Measurements from ENCODE around the gene UNC45B. TPM values are rescaled to one million over a fixed set of nuclear protein-coding genes. Genes with fewer than 3 reads are reported as not detected.

Gene UNC45B
- total RNA-seq, 2 donors from 2014 or later, result not detected

DNA sequence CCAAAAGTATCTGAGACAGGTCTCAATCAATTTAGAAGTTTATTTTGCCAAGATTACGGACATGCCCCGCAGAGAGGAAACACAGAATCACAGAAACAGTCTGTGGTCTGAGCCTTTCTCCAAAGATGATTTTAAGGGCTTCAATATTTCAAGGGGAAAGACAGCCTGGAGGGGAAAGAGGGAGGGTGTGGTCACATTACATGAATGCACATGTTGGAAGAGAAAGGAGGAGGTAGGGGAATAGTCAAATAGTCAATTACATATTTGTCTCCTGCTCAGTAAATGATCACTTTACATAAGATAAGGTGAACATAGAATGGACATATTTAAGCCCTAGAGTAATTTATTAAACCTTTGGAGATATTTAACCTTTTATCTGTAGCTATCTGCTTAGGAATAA lies 12.3 kb downstream of the UNC45B start:
- Histone ChIP-seq H3K9me3 (ENCODE audit: control insufficient read depth, low read length) (no peaks in the 10 kb centered on the region), H3K27ac (ENCODE audit: low read depth, low read length) (no peak overlapping the region), H3K4me3 (ENCODE audit: low read length) (no peak overlapping the region), H3K9ac (ENCODE audit: extremely low read depth, low read length, poor library complexity, severe bottlenecking) (no peak overlapping the region), H3K36me3 (ENCODE audit: control insufficient read depth, insufficient read depth, low read length) (no peaks in the 10 kb centered on the region), H3K27me3 (ENCODE audit: control insufficient read depth, insufficient read depth, low read length, poor library complexity, severe bottlenecking) (no peaks in the 10 kb centered on the region), H3K4me1 (ENCODE audit: control insufficient read depth, insufficient read depth, low read length) (no peaks in the 10 kb centered on the region)
- TF ChIP-seq, protein P1, sequence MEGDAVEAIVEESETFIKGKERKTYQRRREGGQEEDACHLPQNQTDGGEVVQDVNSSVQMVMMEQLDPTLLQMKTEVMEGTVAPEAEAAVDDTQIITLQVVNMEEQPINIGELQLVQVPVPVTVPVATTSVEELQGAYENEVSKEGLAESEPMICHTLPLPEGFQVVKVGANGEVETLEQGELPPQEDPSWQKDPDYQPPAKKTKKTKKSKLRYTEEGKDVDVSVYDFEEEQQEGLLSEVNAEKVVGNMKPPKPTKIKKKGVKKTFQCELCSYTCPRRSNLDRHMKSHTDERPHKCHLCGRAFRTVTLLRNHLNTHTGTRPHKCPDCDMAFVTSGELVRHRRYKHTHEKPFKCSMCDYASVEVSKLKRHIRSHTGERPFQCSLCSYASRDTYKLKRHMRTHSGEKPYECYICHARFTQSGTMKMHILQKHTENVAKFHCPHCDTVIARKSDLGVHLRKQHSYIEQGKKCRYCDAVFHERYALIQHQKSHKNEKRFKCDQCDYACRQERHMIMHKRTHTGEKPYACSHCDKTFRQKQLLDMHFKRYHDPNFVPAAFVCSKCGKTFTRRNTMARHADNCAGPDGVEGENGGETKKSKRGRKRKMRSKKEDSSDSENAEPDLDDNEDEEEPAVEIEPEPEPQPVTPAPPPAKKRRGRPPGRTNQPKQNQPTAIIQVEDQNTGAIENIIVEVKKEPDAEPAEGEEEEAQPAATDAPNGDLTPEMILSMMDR (conservative IDR thresholded peaks at IDR 0.05), result no peak
- Mint-ChIP-seq H3K27ac (no peak overlapping the region), H3K4me3 (no peak overlapping the region), H3K9me3 (no peaks in the 10 kb centered on the region), H3K4me1 (no peaks in the 10 kb centered on the region), H3K36me3 (ENCODE audit: low read depth) (no peaks in the 10 kb centered on the region), H3K27me3 (ENCODE audit: insufficient read depth) (no peaks in the 10 kb centered on the region)
- no peak for DNase-seq
- WGBS, 2 experiments (ENCODE audit: insufficient coverage in 1 of 2, insufficient read length in 1 of 2), result 94 to 100% methylated on average over 2 of the region's 2 CpGs

- Histone ChIP-seq H3K4me3 (ENCODE audit: low read length) (no peak overlapping the region), H3K9ac (ENCODE audit: extremely low read depth, low read length, poor library complexity, severe bottlenecking) (no peak overlapping the region), H3K4me1 (ENCODE audit: control insufficient read depth, insufficient read depth, low read length) (no peaks in the 10 kb centered on the region), H3K27ac (ENCODE audit: low read depth, low read length) (no peak overlapping the region), H3K9me3 (ENCODE audit: control insufficient read depth, low read length) (no peaks in the 10 kb centered on the region), H3K27me3 (ENCODE audit: control insufficient read depth, insufficient read depth, low read length, poor library complexity, severe bottlenecking) (no peaks in the 10 kb centered on the region), H3K36me3 (ENCODE audit: control insufficient read depth, insufficient read depth, low read length) (no peaks in the 10 kb centered on the region)
- TF ChIP-seq, protein P1 (conservative IDR thresholded peaks at IDR 0.05), result no peak
- no peaks in the 10 kb centered on the region for H3K27me3 Mint-ChIP-seq (ENCODE audit: insufficient read depth)
- H3K4me1 Mint-ChIP-seq, result no peaks in the 10 kb centered on the region
- H3K4me3 Mint-ChIP-seq, result no peak overlapping the region
- DNase-seq, result no peak
- no peaks in the 10 kb centered on the region for H3K36me3 Mint-ChIP-seq (ENCODE audit: low read depth)
- 91 to 95% methylated on average over 9 to 13 of the region's 13 CpGs for WGBS, 2 experiments (ENCODE audit: insufficient coverage in 1 of 2, insufficient read length in 1 of 2)
- no peak overlapping the region for H3K27ac Mint-ChIP-seq
- H3K9me3 Mint-ChIP-seq, result no peaks in the 10 kb centered on the region
These were observed 13.0 kb downstream of the UNC45B start for GRCh38 chr17:35160354-35161201.

DNA sequence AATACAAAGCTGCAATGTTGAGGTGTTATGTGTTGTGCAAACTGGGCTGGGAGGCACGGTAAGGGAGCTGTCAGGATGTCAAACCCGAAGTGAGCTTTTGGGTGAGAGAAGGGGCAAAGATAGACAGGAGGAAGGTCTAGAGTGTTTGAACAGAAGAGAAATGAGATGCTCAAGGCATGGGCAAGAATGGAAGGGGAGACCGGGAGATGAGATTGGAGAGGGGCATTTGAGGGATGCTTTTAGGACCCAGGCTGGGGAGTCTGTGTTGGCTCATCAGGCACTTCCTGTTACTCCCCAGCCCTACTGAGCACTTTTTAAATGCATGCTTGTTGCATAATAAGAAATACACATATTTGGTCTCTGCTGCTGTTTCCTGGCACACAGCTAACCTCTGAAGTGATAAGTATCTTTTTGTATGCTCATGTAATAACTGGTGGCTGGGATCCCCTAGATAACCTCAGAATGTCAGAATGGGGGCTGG lies 13.7 kb downstream of the UNC45B start:
- Histone ChIP-seq H3K9ac (ENCODE audit: extremely low read depth, low read length, poor library complexity, severe bottlenecking) (no peak overlapping the region), H3K36me3 (ENCODE audit: control insufficient read depth, insufficient read depth, low read length) (no peaks in the 10 kb centered on the region), H3K27ac (ENCODE audit: low read depth, low read length) (no peak overlapping the region), H3K9me3 (ENCODE audit: control insufficient read depth, low read length) (no peaks in the 10 kb centered on the region), H3K4me3 (ENCODE audit: low read length) (no peak overlapping the region), H3K4me1 (ENCODE audit: control insufficient read depth, insufficient read depth, low read length) (no peaks in the 10 kb centered on the region), H3K27me3 (ENCODE audit: control insufficient read depth, insufficient read depth, low read length, poor library complexity, severe bottlenecking) (no peaks in the 10 kb centered on the region)
- no peak for DNase-seq
- no peaks in the 10 kb centered on the region for H3K4me1 Mint-ChIP-seq
- WGBS, 2 experiments (ENCODE audit: insufficient coverage in 1 of 2, insufficient read length in 1 of 2), result 78 to 88% methylated on average over 2 to 3 of the region's 3 CpGs
- H3K9me3 Mint-ChIP-seq, result no peaks in the 10 kb centered on the region
- no peak overlapping the region for H3K4me3 Mint-ChIP-seq
- no peak overlapping the region for H3K27ac Mint-ChIP-seq
- H3K27me3 Mint-ChIP-seq (ENCODE audit: insufficient read depth), result no peaks in the 10 kb centered on the region
- TF ChIP-seq, protein P1 (conservative IDR thresholded peaks at IDR 0.05), result no peak
- H3K36me3 Mint-ChIP-seq (ENCODE audit: low read depth), result no peaks in the 10 kb centered on the region

All from endodermal cell (in vitro differentiated cells).